ENCODE data around the gene NHLRC4. TPM values are rescaled to one million over a fixed set of nuclear protein-coding genes. Genes with fewer than 3 reads are reported as not detected.

The NHLRC4 gene
- polyA plus RNA-seq, 1 donor (not counting 4 experiments of a cell fraction or from before 2014, with no cell fraction given), result 0.10 TPM

- no peak overlapping the region for H3K9ac ChIP-seq (ENCODE audit: control insufficient read depth, extremely low read depth, insufficient read depth, low read length)
- H3K9me1 ChIP-seq (ENCODE audit: control insufficient read depth, extremely low read depth, insufficient read depth, low read length), result no peaks in the 10 kb centered on the region
- dilution Hi-C loops (cut with MboI; ENCODE audit: extremely low pct_ligation_motif_present, low sequenced_read_pairs), result no loop called here
- H3K4me1 ChIP-seq (ENCODE audit: control insufficient read depth, extremely low read depth, insufficient read depth, low read length), result no peaks in the 10 kb centered on the region
- H3K36me3 ChIP-seq (ENCODE audit: control insufficient read depth in 2 of 2, extremely low read depth in 1 of 2, insufficient read depth in 2 of 2, low read length in 2 of 2), result no peaks in the 10 kb centered on the region
- no peak for FAIRE-seq
- no peak overlapping the region for H3K4me3 ChIP-seq (ENCODE audit: control insufficient read depth in 2 of 3, extremely low read depth in 1 of 3, insufficient read depth in 2 of 3, low read depth in 1 of 3, low read length in 3 of 3)
- peaks cover 50% of the 10 kb centered on the region for H3K27me3 ChIP-seq (ENCODE audit: control insufficient read depth, extremely low read depth, insufficient read depth, low read length)
- H3K79me2 ChIP-seq (ENCODE audit: control insufficient read depth, insufficient read depth, low read length), result no peaks in the 10 kb centered on the region
- TF ChIP-seq EZH2 (IDR thresholded peaks at IDR 0.05; ENCODE audit: low read length) (peak; percentile 92), CTCF (optimal IDR thresholded peaks at IDR 0.05 in 1 of 3, IDR thresholded peaks at IDR 0.05 in 1 of 3, conservative IDR thresholded peaks at IDR 0.05 in 1 of 3; ENCODE audit: extremely low read depth in 1 of 3, insufficient read depth in 2 of 3, low read length in 3 of 3) (no peak)
- no peak overlapping the region for H3K27ac ChIP-seq (ENCODE audit: control insufficient read depth, insufficient read depth, low read length)
- DNase-seq (ENCODE audit: low read depth, low spot score), result no peak
- no peaks in the 10 kb centered on the region for H3K9me3 ChIP-seq (ENCODE audit: control insufficient read depth, low read depth, low read length)
- H3K4me2 ChIP-seq (ENCODE audit: control insufficient read depth, extremely low read depth, insufficient read depth, low read depth, low read length), result no peak overlapping the region
- H4K20me1 ChIP-seq (ENCODE audit: control insufficient read depth, extremely low read depth, insufficient read depth, low read length), result no peaks in the 10 kb centered on the region
- no peak overlapping the region for H2AFZ ChIP-seq (ENCODE audit: control insufficient read depth, low read length)
Measured at GRCh38 chr16:560701-561412, 5.9 kb upstream of the NHLRC4 start.

GRCh38 chr16:561413-561794 is 5.4 kb upstream of the NHLRC4 start:
- Histone ChIP-seq H3K36me3 (ENCODE audit: control insufficient read depth in 2 of 2, extremely low read depth in 1 of 2, insufficient read depth in 2 of 2, low read length in 2 of 2) (no peaks in the 10 kb centered on the region), H3K79me2 (ENCODE audit: control insufficient read depth, insufficient read depth, low read length) (no peaks in the 10 kb centered on the region), H3K9me3 (ENCODE audit: control insufficient read depth, low read depth, low read length) (no peaks in the 10 kb centered on the region), H3K4me3 (ENCODE audit: control insufficient read depth in 2 of 3, extremely low read depth in 1 of 3, insufficient read depth in 2 of 3, low read depth in 1 of 3, low read length in 3 of 3) (no peak overlapping the region), H4K20me1 (ENCODE audit: control insufficient read depth, extremely low read depth, insufficient read depth, low read length) (no peaks in the 10 kb centered on the region), H3K4me1 (ENCODE audit: control insufficient read depth, extremely low read depth, insufficient read depth, low read length) (peaks cover under 1% of the 10 kb centered on the region), H3K27me3 (ENCODE audit: control insufficient read depth, extremely low read depth, insufficient read depth, low read length) (peaks cover 50% of the 10 kb centered on the region), H3K9me1 (ENCODE audit: control insufficient read depth, extremely low read depth, insufficient read depth, low read length) (no peaks in the 10 kb centered on the region), H3K27ac (ENCODE audit: control insufficient read depth, insufficient read depth, low read length) (no peak overlapping the region), H2AFZ (ENCODE audit: control insufficient read depth, low read length) (no peak overlapping the region), H3K9ac (ENCODE audit: control insufficient read depth, extremely low read depth, insufficient read depth, low read length) (no peak overlapping the region), H3K4me2 (ENCODE audit: control insufficient read depth, extremely low read depth, insufficient read depth, low read depth, low read length) (no peak overlapping the region)
- DNase-seq (ENCODE audit: low read depth, low spot score) (no peak), FAIRE-seq (no peak)
- no peak for TF ChIP-seq EZH2 (IDR thresholded peaks at IDR 0.05; ENCODE audit: low read length)
- no peak for TF ChIP-seq CTCF (optimal IDR thresholded peaks at IDR 0.05 in 1 of 3, IDR thresholded peaks at IDR 0.05 in 1 of 3, conservative IDR thresholded peaks at IDR 0.05 in 1 of 3; ENCODE audit: extremely low read depth in 1 of 3, insufficient read depth in 2 of 3, low read length in 3 of 3)
- dilution Hi-C loops (cut with MboI; ENCODE audit: extremely low pct_ligation_motif_present, low sequenced_read_pairs), result no loop called here
